Forelimb muscle (tissue), 1 donor: ENCODE data around the gene IL18RAP. TPM values are rescaled to one million over a fixed set of nuclear protein-coding genes. Genes with fewer than 3 reads are reported as not detected.

Source experiments
- DNase-seq: peaks from one replicate; pipeline ENCODE4 v3.0.0-alpha.2; 2013; ENCODE audit warnings: low read depth
- polyA plus RNA-seq: library from polyadenylated mRNA; unstranded; fragments of 120-200 nt; gene quantifications from one replicate; pipeline ENCODE4 v1.2.1, GENCODE V29; 2013; ENCODE audit not compliant: insufficient read length

IL18RAP gene
- 0.34 TPM for polyA plus RNA-seq

GRCh38 chr2:102422910-102423309 lies at the start of gene IL18RAP:
IL18RAP (plus strand) TSS chr2:102423160; CDS start chr2:102423278, 118 bp downstream.
- no peak for DNase-seq

GRCh38 chr2:102376052-102376591 lies 46.8 kb upstream of the IL18RAP start:
- DNase-seq, result no peak

- DNase-seq, result no peak
Observed at GRCh38 chr2:102383722-102384121, 39.2 kb upstream of the IL18RAP start.

- DNase-seq, result no peak
Observed at GRCh38 chr2:102385522-102385921, 37.4 kb upstream of the IL18RAP start.

- DNase-seq, result no peak
Observed at GRCh38 chr2:102386004-102386403, 37.0 kb upstream of the IL18RAP start.

GRCh38 chr2:102386867-102387541 lies 36.0 kb upstream of the IL18RAP start:
- no peak for DNase-seq

GRCh38 chr2:102387763-102388546 lies 35.0 kb upstream of the IL18RAP start:
- no peak for DNase-seq

GRCh38 chr2:102391565-102391964 lies 31.4 kb upstream of the IL18RAP start:
- DNase-seq, result no peak

- no peak for DNase-seq
Observed at GRCh38 chr2:102392096-102392495, 30.9 kb upstream of the IL18RAP start.

GRCh38 chr2:102392942-102393341 lies 30.0 kb upstream of the IL18RAP start:
- no peak for DNase-seq

GRCh38 chr2:102396012-102396411 lies 26.9 kb upstream of the IL18RAP start:
- DNase-seq, result no peak

GRCh38 chr2:102397209-102397608 lies 25.8 kb upstream of the IL18RAP start:
- DNase-seq, result no peak

- DNase-seq, result no peak
Observed at GRCh38 chr2:102399499-102400141, 23.3 kb upstream of the IL18RAP start.

GRCh38 chr2:102401456-102401855 lies 21.5 kb upstream of the IL18RAP start:
- no peak for DNase-seq

- DNase-seq, result no peak
Observed at GRCh38 chr2:102401865-102402264, 21.1 kb upstream of the IL18RAP start.

GRCh38 chr2:102410952-102411351 lies 12.0 kb upstream of the IL18RAP start:
- DNase-seq, result no peak

GRCh38 chr2:102412199-102412598 lies 10.8 kb upstream of the IL18RAP start:
- DNase-seq, result no peak

- no peak for DNase-seq
Observed at GRCh38 chr2:102417946-102418345, 5.0 kb upstream of the IL18RAP start.

- no peak for DNase-seq
Observed at GRCh38 chr2:102418421-102418961, 4.5 kb upstream of the IL18RAP start.

GRCh38 chr2:102420290-102420689 lies 2.7 kb upstream of the IL18RAP start:
- DNase-seq, result no peak

- DNase-seq, result no peak
Observed at GRCh38 chr2:102421890-102422759, 835 bp upstream of the IL18RAP start.
